GM19043 (cell line): Measurements from ENCODE around the gene THRB.

Source experiments
- ATAC-seq: cut with Tn5 transposase; IDR thresholded peaks from one replicate; pipeline ENCODE4 v1.9.1; 2021; ENCODE audit warnings: low read depth; ENCODE audit not compliant: unreplicated experiment

THRB gene

DNA sequence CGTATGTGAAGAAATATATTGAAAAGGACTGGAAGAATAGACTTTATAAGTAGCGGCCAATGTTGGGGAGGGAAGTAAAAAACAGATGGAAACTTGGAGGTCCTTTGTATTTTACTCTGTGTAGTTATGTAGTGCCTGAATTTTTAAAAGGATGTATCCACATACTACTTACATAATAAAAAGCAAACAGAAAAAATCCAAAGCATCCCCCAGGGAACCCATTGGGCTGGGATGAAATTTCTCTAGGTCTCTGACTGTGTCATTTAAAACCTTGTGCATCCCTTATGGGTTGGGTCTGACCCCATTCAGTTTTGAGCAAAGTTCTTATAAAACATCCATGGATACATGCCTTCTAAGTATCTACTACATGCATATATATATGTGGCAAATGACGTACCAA lies 408.4 kb downstream of the THRB start:
- ATAC-seq: no peak

DNA sequence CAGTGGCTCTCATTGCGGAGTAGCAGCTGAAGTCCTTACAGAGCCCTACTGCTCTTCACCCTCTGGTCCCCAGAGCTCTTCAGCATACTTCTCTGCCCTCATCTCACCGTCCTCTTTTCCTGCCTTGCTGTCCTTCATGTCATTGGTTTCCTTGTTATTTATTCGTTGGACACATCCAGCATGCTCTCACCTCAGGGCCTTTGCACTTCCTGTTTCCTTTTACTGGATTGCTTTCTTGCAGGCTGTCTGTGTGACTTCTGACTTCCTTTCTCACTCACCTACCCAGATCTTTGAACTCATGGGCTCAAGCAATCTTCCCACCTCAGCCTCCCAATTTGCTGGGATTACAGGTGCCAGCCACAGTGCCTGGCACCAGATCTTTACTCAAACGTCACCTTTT lies 422.5 kb downstream of the THRB start:
- no peak for ATAC-seq

DNA sequence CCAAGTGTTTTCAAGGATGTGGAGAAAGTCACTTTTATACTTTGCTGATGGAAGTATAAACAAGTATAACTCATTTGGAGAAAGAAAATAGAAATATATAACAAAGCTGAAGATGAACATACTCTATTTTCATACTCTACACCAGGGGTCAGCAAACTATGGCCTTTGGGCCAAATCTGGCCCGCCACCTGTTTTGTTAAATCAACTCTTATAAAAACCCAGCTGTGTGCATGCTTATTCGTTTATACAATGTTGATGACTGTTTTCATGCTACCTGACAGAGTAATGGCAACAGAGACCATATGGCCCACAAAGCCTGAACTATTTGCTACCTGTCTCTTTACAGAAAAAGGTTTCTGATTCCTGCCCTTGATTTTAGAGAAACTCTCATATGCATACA lies 425.6 kb downstream of the THRB start:
- no peak for ATAC-seq

DNA sequence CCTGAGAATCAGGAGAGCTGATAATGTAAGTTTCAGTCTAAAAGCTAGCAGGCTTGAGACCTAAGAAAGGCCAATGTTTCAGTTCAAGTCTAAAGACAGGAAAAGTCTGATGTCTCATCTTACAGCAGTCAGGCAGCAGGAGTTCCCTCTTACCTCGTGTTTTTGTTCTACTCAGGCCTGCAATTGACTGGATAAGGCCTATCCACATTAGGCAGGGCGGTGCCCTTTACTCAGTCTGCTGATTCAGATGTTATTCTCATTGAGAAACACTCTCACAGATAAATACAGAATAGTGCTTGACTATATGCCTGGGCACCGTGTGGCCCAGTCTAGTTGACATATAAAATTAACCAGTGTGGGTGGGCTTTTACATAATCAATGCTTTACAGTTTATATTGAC lies 427.2 kb downstream of the THRB start:
- ATAC-seq: no peak
